NB4 (cell line): ENCODE results near the gene SH3PXD2B.

Experiments used
- DNase-seq: peaks from one replicate; pipeline ENCODE4 v3.0.0; 2010; ENCODE audit warnings: low read depth
- H3K4me3 ChIP-seq: one replicate; pipeline ENCODE4 v1.5.1; 2011; ENCODE audit warnings: mild to moderate bottlenecking, low read depth, low read length, moderate library complexity
- MYC ChIP-seq: IDR thresholded peaks from 2 replicates; pipeline ENCODE4 v1.6.1; 2011; ENCODE audit warnings: low read depth, low read length
- POLR2A ChIP-seq: IDR thresholded peaks from 2 replicates; pipeline ENCODE4 v1.6.1; 2011; ENCODE audit warnings: mild to moderate bottlenecking; ENCODE audit not compliant: insufficient read length; ENCODE audit errors: extremely low read depth
- TF ChIP-seq, protein P1 (sequence below): IDR thresholded peaks from 2 replicates; pipeline ENCODE4 v1.6.1; 2011; ENCODE audit warnings: low read depth, low read length
- TF ChIP-seq, protein P2 (sequence below): IDR thresholded peaks from one replicate; pipeline ENCODE4 v1.5.1; 2012; ENCODE audit warnings: low read depth, low read length

Gene SH3PXD2B

DNA sequence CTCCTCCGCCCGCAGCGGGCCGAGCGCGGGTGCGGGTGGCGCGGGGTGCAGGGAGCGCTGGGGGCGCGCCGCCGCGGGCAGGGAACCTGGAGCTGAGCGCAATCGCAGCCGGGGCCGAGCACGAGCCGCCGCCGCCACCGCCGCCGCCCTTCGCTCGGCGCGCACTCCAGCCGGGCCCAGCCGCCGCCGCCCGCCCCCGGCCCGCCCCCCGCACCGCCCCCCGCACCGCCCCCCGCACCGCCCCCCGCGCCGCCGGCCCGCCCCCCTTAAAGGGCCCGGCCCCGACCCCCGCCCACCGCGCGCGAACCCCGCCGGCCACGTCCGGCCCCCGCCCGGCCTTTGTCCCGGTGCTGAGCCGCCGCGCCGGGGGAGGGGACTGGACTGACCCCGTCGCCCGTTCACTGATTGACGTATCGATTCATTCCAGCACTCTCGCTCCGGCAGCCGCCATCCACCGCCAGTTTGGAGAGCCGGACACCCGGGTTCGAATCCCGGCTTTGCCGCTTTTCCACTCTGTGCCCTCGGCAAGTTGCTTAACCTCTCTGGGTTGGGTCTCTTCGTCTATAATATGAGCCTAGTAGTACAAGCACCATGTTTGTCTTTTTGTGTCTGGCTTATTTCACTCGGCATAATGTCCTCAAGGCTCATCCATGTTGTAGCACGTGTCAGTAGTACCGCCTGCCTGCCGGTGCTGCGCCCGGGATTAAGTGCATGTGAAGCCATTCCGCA is at the start of gene SH3PXD2B:
SH3PXD2B (minus strand) TSS at position 168 of the 729 bp plus-strand sequence. CDS start 173 bp downstream, outside the sequence.
- peak within 1 kb of the TSS; percentile 55 for H3K4me3 ChIP-seq
- TF ChIP-seq, protein P1, sequence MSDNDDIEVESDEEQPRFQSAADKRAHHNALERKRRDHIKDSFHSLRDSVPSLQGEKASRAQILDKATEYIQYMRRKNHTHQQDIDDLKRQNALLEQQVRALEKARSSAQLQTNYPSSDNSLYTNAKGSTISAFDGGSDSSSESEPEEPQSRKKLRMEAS, result no peak
- TF ChIP-seq POLR2A (peak; percentile 21), MYC (no peak)
- TF ChIP-seq, protein P2, sequence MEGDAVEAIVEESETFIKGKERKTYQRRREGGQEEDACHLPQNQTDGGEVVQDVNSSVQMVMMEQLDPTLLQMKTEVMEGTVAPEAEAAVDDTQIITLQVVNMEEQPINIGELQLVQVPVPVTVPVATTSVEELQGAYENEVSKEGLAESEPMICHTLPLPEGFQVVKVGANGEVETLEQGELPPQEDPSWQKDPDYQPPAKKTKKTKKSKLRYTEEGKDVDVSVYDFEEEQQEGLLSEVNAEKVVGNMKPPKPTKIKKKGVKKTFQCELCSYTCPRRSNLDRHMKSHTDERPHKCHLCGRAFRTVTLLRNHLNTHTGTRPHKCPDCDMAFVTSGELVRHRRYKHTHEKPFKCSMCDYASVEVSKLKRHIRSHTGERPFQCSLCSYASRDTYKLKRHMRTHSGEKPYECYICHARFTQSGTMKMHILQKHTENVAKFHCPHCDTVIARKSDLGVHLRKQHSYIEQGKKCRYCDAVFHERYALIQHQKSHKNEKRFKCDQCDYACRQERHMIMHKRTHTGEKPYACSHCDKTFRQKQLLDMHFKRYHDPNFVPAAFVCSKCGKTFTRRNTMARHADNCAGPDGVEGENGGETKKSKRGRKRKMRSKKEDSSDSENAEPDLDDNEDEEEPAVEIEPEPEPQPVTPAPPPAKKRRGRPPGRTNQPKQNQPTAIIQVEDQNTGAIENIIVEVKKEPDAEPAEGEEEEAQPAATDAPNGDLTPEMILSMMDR, result no peak
- peak; percentile 72 for DNase-seq

DNA sequence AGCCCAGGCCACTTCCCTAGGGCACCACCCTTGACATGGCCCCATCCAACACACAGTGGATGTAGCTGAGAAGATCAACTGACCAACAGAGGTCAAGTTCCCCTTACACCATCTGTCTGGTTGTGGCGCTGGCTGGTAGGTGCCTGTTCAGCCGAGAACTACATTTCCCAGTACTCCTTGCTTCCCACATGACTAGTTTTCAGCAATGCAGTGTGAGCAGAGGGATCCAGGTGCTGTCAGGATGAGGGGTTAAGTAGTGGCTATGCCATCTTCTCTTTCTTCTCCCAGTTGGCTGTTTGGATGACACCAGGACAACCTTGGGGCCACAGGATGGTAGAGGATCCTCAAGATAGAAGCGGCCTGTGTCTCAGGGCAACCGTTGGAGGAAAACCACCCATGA is 48.6 kb upstream of the SH3PXD2B start:
- H3K4me3 ChIP-seq, result no peak overlapping the region
- TF ChIP-seq, protein P1, result no peak
- TF ChIP-seq, protein P2, result no peak
- TF ChIP-seq POLR2A (no peak), MYC (no peak)
- peak; percentile 31 for DNase-seq

DNA sequence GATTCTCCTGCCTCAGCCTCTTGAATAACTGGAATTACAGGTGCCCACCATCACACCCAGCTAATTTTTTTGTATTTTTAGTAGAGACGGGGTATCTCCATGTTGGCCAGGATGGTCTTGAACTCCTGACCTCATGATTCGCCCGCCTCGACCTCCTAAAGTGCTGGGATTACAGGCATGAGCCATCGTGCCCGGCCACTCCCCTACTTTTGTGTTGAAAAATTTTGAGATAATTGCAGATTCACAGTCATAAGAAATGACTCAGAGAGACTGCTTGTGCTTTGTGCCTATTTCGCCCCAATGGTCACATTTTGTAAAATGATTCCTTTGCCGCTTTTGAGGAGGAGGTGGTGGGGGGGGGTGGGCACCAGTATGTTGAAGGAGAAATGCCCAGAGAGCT is 48.1 kb upstream of the SH3PXD2B start:
- no peak overlapping the region for H3K4me3 ChIP-seq
- no peak for DNase-seq
- TF ChIP-seq MYC (no peak), POLR2A (no peak)
- TF ChIP-seq, protein P1, result no peak
- TF ChIP-seq, protein P2, result no peak

DNA sequence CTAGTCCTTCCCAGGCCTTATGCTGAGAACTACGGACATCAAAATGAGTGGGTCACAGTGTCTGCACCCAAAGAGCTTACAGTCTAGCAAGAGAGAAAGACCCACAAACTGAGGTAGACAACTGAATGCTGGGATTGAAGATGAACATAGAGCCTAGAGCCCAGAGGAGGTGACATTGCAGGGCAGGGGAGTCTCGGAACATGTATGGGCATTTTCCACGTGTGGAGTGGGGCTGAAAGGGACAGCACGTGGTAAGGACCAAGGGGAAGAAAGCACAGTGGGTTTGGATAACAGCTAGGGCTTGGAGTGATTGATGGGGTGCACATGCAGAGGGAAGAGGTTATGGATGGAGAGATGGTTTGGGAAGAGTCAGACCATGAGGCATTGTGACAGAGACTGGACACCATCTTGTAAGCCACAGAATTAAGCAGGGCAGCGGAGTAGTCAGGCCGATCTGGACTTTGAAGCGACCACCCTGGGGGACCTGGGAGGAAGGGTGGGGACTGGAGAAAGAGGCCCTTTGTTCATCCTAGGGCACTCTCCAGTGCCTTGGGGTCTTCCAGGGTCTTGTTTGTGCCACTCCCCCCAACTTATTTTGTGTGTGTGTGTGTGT is 47.5 kb upstream of the SH3PXD2B start:
- no peak overlapping the region for H3K4me3 ChIP-seq
- no peak for DNase-seq
- TF ChIP-seq POLR2A, result no peak
- TF ChIP-seq, protein P1, result no peak
- no peak for TF ChIP-seq MYC
- TF ChIP-seq, protein P2, result no peak

DNA sequence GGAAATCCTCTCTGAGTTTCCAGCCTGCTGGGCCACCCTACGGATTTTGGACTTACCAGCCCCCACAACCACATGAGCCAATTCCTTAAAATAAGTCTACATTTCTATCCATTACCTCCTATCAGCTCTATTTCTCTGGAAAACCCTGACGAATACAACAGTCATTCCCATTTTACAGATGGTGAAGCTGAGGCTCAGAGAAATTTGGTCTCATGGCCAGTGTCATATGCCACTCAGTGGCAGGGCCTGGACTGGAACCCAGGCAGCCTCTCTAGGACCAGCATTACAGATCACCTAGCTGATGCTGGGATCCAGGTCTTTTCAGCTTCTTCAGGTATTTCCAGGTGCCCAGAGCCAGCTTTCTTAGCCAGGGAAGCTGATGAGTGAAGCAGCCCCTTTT is 45.0 kb upstream of the SH3PXD2B start:
- no peak for DNase-seq
- TF ChIP-seq MYC, result no peak
- no peak overlapping the region for H3K4me3 ChIP-seq

DNA sequence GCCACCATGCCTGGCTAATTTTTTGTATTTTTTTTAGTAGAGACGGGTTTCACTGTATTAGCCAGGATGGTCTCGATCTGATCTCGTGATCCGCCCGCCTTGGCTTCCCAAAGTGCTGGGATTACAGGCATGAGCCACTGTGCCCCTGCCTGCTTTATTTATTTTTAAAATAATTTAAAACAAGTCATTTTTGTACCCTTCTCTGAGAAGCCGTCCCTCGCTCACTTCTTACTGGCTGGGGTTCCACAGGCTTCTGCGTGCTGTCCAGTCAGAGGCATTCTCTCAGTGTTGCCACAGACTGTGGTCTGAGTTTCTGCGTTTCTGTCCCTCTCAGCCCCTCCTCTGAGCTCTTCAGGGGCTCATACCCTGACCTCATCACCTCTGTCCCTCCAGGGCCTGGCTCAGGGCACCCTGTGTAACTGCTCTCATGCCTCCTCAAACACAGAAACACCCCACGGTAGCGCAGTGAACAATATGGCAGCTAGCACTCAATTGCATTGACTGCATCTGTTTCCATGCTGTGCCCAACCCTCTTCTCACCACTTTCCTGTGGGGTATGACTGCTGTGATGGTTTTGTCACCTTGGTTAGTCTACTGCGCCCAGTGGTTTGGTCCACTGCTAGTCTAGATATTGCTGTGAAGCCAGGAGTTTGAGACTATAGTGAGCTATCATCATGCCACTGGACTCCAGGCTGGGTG is 44.3 kb upstream of the SH3PXD2B start:
- TF ChIP-seq MYC (no peak), POLR2A (no peak)
- TF ChIP-seq, protein P1, result no peak
- TF ChIP-seq, protein P2, result no peak
- no peak overlapping the region for H3K4me3 ChIP-seq

More for the DNA sequence above, 44.3 kb upstream of the SH3PXD2B start:
- DNase-seq, result no peak
